Liver (tissue), 9 donors: ENCODE measurements around the gene SNN. TPM values are rescaled to one million over a fixed set of nuclear protein-coding genes. Genes with fewer than 3 reads are reported as not detected.

Experiments
- DNase-seq: peaks from one replicate; pipeline ENCODE4 v3.0.0-alpha.2; 2017; ENCODE audit warnings: low spot score
- H3K27ac ChIP-seq, 2 donors: one replicate each; pipeline ENCODE4 v1.7.0; 2013; ENCODE audit warnings: inconsistent platforms in 2 of 2, low read length in 2 of 2, control low read depth in 1 of 2, low read depth in 1 of 2, mild to moderate bottlenecking in 1 of 2
- H3K27me3 ChIP-seq, 4 donors: one replicate each; pipeline versions ENCODE4 v1.6.1 to v1.7.0; 2013; ENCODE audit warnings: low read length in 3 of 4, inconsistent platforms in 1 of 4, mild to moderate bottlenecking in 1 of 4, moderate library complexity in 1 of 4; ENCODE audit not compliant: control insufficient read depth in 4 of 4, insufficient read depth in 4 of 4
- H3K36me3 ChIP-seq, 4 donors: one replicate each; pipeline versions ENCODE4 v1.6.1 to v1.7.0; 2013; ENCODE audit warnings: low read length in 3 of 4, mild to moderate bottlenecking in 3 of 4, low read depth in 1 of 4, moderate library complexity in 1 of 4; ENCODE audit not compliant: control insufficient read depth in 4 of 4, insufficient read depth in 3 of 4
- H3K4me1 ChIP-seq, 4 donors: one replicate each; pipeline versions ENCODE4 v1.6.1 to v1.7.0; 2013; ENCODE audit warnings: low read length in 3 of 4, mild to moderate bottlenecking in 3 of 4, moderate library complexity in 1 of 4; ENCODE audit not compliant: control insufficient read depth in 4 of 4, insufficient read depth in 4 of 4
- H3K4me3 ChIP-seq, 3 donors: one replicate each; pipeline versions ENCODE4 v1.6.1 to v1.7.0; 2013; ENCODE audit warnings: low read length in 3 of 3, control low read depth in 1 of 3, low read depth in 1 of 3, mild to moderate bottlenecking in 1 of 3
- H3K9ac ChIP-seq, 2 donors: one replicate each; pipeline ENCODE4 v1.7.0; 2013; ENCODE audit warnings: low read length in 2 of 2, mild to moderate bottlenecking in 2 of 2, moderate library complexity in 2 of 2, control low read depth in 1 of 2, low read depth in 1 of 2
- H3K9me3 ChIP-seq, 4 donors: one replicate each; pipeline versions ENCODE4 v1.6.1 to v1.7.0; 2013; ENCODE audit warnings: low read length in 3 of 4; ENCODE audit not compliant: control insufficient read depth in 4 of 4
- ATF3 ChIP-seq: IDR thresholded peaks from 2 replicates; pipeline ENCODE4 v1.6.1; 2016; ENCODE audit warnings: antibody characterized with exemption
- EGR1 ChIP-seq, 2 donors: IDR thresholded peaks; 2 replicates each; pipeline ENCODE4 v1.6.1; 2016 to 2018; ENCODE audit warnings: antibody characterized with exemption in 2 of 2, low read depth in 2 of 2
- FOXA1 ChIP-seq: IDR thresholded peaks from 2 replicates; pipeline ENCODE4 v1.6.1; 2016; ENCODE audit warnings: antibody characterized with exemption
- FOXA2 ChIP-seq: IDR thresholded peaks from 2 replicates; pipeline ENCODE4 v1.6.1; 2016; ENCODE audit warnings: antibody characterized with exemption
- GABPA ChIP-seq, 2 donors: IDR thresholded peaks in 1 of 2; conservative IDR thresholded peaks in 1 of 2; 2 replicates each; pipeline ENCODE4 v1.6.1; 2016; ENCODE audit warnings: antibody characterized with exemption in 2 of 2, mild to moderate bottlenecking in 1 of 2, moderate library complexity in 1 of 2
- HNF4A ChIP-seq, 2 donors: conservative IDR thresholded peaks; 2 replicates each; pipeline ENCODE4 v1.6.1; 2016; ENCODE audit warnings: antibody characterized with exemption in 2 of 2, mild to moderate bottlenecking in 2 of 2
- HNF4G ChIP-seq: IDR thresholded peaks from 2 replicates; pipeline ENCODE4 v1.6.1; 2016; ENCODE audit warnings: antibody characterized with exemption
- JUND ChIP-seq, 2 donors: IDR thresholded peaks; 2 replicates each; pipeline ENCODE4 v1.6.1; 2016; ENCODE audit warnings: antibody characterized with exemption in 2 of 2
- NR2F2 ChIP-seq: IDR thresholded peaks from 2 replicates; pipeline ENCODE4 v1.6.1; 2016; ENCODE audit warnings: antibody characterized with exemption
- RAD21 ChIP-seq, 2 donors: IDR thresholded peaks; 2 replicates each; pipeline ENCODE4 v1.6.1; 2016; ENCODE audit warnings: antibody characterized with exemption in 2 of 2, mild to moderate bottlenecking in 2 of 2
- RXRA ChIP-seq, 2 donors: IDR thresholded peaks; 2 replicates each; pipeline ENCODE4 v1.6.1; 2017 to 2018; ENCODE audit warnings: antibody characterized with exemption in 2 of 2, mild to moderate bottlenecking in 1 of 2
- TAF1 ChIP-seq: conservative IDR thresholded peaks from 2 replicates; pipeline ENCODE4 v1.6.1; 2016; ENCODE audit warnings: antibody characterized with exemption, mild to moderate bottlenecking
- YY1 ChIP-seq: IDR thresholded peaks from 2 replicates; pipeline ENCODE4 v1.6.1; 2016; ENCODE audit warnings: antibody characterized with exemption, mild to moderate bottlenecking
- ZBTB33 ChIP-seq: IDR thresholded peaks from 2 replicates; pipeline ENCODE4 v1.6.1; 2016; ENCODE audit warnings: antibody characterized with exemption
- WGBS: extraction: QIAGEN DNeasy Blood & Tissue Kit; methylation state at CpG from one replicate; pipeline ENCODE4 v1.1.7; 2013; 5-methylcytosine and 5-hydroxymethylcytosine counted together
- polyA plus RNA-seq, 2 donors: library from polyadenylated mRNA; stranded (reverse) in 1 of 2; unstranded in 1 of 2; fragments of 200-250 nt in 1 of 2; fragments of >200 nt in 1 of 2; fragmentation: Nextera tagmentation in 1 of 2; extraction: Ambion mirVana in 1 of 2; gene quantifications; one replicate each; pipeline versions ENCODE4 v1.2.1 to v1.2.3, GENCODE V29; 2013 to 2015
- total RNA-seq, 2 donors: library from RNA; depleted of rRNA; stranded (reverse); fragments of >200 nt; gene quantifications; one replicate each; pipeline ENCODE4 v1.2.3, GENCODE V29; 2014
- TF ChIP-seq, protein P1 (sequence below): fragments of 150-350 bp; IDR thresholded peaks from 2 replicates; pipeline ENCODE4 v1.5.1; 2017; ENCODE audit warnings: improper control_type of control experiment, low read depth, low read length; ENCODE audit not compliant: missing input control
- TF ChIP-seq, protein P2 (sequence below): IDR thresholded peaks from 2 replicates; pipeline ENCODE4 v1.6.1; 2016; ENCODE audit warnings: antibody characterized with exemption, mild to moderate bottlenecking
- TF ChIP-seq, protein P3 (sequence below): IDR thresholded peaks from 2 replicates; pipeline ENCODE4 v1.6.1; 2016; ENCODE audit warnings: antibody characterized with exemption
- donor health status: healthy.
- donor health status: healthy.
- donor health status: healthy.
- donor health status: healthy.
- donor health status: healthy.

Gene SNN
- total and polyA plus RNA-seq, 4 donors: 2.5 to 6.2 (median 5.3) TPM

GRCh38 chr16:11658896-11659708 is 9.2 kb upstream of the SNN start:
- H3K36me3 ChIP-seq: no peaks in the 10 kb centered on the region
- no peak overlapping the region for H3K27ac ChIP-seq
- H3K27me3 ChIP-seq: no peaks in the 10 kb centered on the region
- WGBS: 81% methylated on average over 19 of the region's 19 CpGs
- H3K4me1 ChIP-seq: no peaks in the 10 kb centered on the region
- no peak overlapping the region for H3K9ac ChIP-seq
- H3K9me3 ChIP-seq: no peaks in the 10 kb centered on the region
- H3K4me3 ChIP-seq: no peak overlapping the region
- TF ChIP-seq ZBTB33 (no peak), HNF4A (conservative IDR thresholded peaks at IDR 0.05) (no peak), RAD21 (IDR thresholded peaks at IDR 0.05) (no peak), GABPA (IDR thresholded peaks at IDR 0.05 in 1 of 2, conservative IDR thresholded peaks at IDR 0.05 in 1 of 2) (no peak), FOXA2 (no peak), ATF3 (no peak), JUND (IDR thresholded peaks at IDR 0.05) (no peak), HNF4G (no peak), FOXA1 (no peak), NR2F2 (no peak), TAF1 (no peak), YY1 (no peak), RXRA (IDR thresholded peaks at IDR 0.05) (no peak), EGR1 (IDR thresholded peaks at IDR 0.05; ENCODE audit: low read depth in 2 of 2) (no peak)
- TF ChIP-seq, protein P1, sequence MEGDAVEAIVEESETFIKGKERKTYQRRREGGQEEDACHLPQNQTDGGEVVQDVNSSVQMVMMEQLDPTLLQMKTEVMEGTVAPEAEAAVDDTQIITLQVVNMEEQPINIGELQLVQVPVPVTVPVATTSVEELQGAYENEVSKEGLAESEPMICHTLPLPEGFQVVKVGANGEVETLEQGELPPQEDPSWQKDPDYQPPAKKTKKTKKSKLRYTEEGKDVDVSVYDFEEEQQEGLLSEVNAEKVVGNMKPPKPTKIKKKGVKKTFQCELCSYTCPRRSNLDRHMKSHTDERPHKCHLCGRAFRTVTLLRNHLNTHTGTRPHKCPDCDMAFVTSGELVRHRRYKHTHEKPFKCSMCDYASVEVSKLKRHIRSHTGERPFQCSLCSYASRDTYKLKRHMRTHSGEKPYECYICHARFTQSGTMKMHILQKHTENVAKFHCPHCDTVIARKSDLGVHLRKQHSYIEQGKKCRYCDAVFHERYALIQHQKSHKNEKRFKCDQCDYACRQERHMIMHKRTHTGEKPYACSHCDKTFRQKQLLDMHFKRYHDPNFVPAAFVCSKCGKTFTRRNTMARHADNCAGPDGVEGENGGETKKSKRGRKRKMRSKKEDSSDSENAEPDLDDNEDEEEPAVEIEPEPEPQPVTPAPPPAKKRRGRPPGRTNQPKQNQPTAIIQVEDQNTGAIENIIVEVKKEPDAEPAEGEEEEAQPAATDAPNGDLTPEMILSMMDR: no peak
- TF ChIP-seq, protein P2, sequence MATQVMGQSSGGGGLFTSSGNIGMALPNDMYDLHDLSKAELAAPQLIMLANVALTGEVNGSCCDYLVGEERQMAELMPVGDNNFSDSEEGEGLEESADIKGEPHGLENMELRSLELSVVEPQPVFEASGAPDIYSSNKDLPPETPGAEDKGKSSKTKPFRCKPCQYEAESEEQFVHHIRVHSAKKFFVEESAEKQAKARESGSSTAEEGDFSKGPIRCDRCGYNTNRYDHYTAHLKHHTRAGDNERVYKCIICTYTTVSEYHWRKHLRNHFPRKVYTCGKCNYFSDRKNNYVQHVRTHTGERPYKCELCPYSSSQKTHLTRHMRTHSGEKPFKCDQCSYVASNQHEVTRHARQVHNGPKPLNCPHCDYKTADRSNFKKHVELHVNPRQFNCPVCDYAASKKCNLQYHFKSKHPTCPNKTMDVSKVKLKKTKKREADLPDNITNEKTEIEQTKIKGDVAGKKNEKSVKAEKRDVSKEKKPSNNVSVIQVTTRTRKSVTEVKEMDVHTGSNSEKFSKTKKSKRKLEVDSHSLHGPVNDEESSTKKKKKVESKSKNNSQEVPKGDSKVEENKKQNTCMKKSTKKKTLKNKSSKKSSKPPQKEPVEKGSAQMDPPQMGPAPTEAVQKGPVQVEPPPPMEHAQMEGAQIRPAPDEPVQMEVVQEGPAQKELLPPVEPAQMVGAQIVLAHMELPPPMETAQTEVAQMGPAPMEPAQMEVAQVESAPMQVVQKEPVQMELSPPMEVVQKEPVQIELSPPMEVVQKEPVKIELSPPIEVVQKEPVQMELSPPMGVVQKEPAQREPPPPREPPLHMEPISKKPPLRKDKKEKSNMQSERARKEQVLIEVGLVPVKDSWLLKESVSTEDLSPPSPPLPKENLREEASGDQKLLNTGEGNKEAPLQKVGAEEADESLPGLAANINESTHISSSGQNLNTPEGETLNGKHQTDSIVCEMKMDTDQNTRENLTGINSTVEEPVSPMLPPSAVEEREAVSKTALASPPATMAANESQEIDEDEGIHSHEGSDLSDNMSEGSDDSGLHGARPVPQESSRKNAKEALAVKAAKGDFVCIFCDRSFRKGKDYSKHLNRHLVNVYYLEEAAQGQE: no peak
- TF ChIP-seq, protein P3, sequence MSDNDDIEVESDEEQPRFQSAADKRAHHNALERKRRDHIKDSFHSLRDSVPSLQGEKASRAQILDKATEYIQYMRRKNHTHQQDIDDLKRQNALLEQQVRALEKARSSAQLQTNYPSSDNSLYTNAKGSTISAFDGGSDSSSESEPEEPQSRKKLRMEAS: no peak
- no peak for DNase-seq
